ENCODE measurements around the gene IGDCC3.

DNA sequence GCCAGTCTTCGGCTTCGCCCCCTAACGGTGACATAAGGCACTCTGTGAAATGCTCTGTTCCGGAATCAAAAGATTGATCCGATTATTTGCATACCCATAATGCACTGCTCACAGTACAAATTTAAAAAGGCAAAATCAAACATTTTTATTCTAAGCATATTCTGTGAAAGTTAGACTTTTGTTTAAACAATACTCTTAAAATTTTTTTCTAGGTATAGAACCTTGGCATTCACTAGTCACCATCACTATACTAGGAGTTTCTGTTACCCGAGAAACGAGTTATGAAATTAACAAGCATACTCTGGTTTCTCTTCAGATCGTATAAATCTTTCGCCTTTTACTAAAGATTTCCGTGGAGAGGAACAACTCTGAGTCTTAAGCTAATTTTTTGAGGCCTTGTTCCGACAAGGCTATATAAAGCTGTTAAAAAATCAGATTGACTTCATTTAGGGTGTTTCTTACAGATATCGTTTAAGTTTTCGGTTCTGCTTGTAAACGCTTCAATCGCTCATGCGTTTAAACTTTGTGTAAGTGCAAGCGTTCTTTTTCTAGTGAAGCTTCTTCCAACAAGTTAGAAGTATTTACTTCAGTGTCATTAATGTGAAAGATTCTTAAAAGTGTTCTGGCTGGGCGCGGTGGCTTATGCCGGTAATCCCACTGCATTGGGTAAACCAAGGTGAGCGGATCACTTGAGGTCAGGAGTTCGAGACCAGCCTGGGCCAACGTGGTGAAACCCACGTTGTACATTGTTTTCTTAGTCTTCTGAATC is 73.2 kb downstream of the IGDCC3 start, which contains the start of gene RNU5B-1:
- TF ChIP-seq, protein P1, sequence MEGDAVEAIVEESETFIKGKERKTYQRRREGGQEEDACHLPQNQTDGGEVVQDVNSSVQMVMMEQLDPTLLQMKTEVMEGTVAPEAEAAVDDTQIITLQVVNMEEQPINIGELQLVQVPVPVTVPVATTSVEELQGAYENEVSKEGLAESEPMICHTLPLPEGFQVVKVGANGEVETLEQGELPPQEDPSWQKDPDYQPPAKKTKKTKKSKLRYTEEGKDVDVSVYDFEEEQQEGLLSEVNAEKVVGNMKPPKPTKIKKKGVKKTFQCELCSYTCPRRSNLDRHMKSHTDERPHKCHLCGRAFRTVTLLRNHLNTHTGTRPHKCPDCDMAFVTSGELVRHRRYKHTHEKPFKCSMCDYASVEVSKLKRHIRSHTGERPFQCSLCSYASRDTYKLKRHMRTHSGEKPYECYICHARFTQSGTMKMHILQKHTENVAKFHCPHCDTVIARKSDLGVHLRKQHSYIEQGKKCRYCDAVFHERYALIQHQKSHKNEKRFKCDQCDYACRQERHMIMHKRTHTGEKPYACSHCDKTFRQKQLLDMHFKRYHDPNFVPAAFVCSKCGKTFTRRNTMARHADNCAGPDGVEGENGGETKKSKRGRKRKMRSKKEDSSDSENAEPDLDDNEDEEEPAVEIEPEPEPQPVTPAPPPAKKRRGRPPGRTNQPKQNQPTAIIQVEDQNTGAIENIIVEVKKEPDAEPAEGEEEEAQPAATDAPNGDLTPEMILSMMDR (IDR thresholded peaks at IDR 0.05; ENCODE audit: poor library complexity, severe bottlenecking), result peak; percentile 95
- TF ChIP-seq EZH2 (IDR thresholded peaks at IDR 0.05; ENCODE audit: borderline replicate concordance, insufficient read depth, low read length, poor library complexity, severe bottlenecking), result no peak
- TF ChIP-seq RAD21 (conservative IDR thresholded peaks at IDR 0.05), result peak; percentile 59
- peak; percentile 81 for TF ChIP-seq MXI1 (conservative IDR thresholded peaks at IDR 0.05; ENCODE audit: poor library complexity, severe bottlenecking)
- TF ChIP-seq TAF1 (IDR thresholded peaks at IDR 0.05; ENCODE audit: low read depth), result no peak
- peak; percentile 72 for TF ChIP-seq SMC3 (conservative IDR thresholded peaks at IDR 0.05; ENCODE audit: poor library complexity)
- peak; percentile 100 for TF ChIP-seq POLR2AphosphoS5 (IDR thresholded peaks at IDR 0.05)
- peak; percentile 90 for TF ChIP-seq EP300 (conservative IDR thresholded peaks at IDR 0.05; ENCODE audit: poor library complexity, severe bottlenecking)
